ENCODE data around the gene SND1.

SND1 gene

DNA sequence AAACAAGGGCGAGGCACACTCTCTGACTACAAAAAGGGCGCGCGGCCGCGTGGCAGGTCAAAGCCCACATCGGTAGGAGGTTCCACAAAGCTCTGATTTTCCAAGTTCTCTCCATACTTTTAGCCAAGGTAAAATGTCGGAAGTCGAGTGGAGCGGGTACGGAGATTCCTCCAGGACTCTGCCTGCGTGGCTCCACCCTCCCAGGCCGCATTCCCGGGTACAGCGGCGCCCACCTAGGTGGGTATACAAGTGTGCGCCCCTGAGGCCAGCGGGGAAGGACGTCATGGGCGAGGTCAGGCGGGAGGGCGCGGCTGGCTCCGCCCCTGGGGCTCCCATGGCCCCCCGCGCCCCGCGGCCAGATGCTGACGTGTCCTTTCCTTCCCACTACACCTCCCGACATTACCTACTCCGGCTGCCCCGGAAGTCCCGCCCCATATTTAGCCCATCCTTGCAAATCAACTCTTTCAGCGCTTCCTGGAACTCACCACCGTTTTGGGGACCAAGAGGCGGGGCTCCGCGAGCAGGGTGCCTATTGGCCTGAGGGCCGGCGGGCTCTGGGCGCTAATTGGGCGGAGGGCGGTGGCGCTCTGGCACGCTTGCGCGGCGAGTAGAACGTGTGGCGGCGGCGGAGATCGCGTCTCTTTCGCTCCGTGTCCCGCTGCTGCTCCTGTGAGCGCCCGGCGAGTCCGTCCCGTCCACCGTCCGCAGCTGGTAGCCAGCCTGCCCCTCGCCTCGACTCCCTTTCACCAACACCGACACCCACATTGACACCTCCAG is at the start of gene SND1:
Gene SND1 (plus strand): TSS at position 639 of the 777 bp plus-strand sequence. CDS start 180 bp downstream, outside the sequence.
- peak; percentile 98 for DNase-seq

DNA sequence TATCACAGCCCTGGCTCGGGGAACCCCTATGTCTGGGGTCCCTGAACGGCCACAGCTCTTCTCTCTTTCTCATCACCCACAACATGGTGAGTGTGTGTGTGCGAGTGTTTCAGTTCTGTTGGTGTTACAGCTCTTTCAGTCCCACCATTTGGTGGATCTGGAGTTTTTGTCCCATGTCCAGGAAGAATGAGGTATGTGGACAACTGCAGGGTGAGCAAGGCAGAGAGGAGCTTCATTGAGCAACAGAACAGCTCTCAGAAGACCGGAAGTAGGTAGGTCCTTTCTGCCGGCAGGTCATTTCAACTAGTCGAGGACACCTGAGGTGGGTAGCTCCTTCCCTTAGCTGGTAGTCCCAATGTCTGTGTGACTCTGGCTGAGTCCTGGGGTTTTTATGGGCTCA is 43.5 kb upstream of the SND1 start:
- DNase-seq = no peak

DNA sequence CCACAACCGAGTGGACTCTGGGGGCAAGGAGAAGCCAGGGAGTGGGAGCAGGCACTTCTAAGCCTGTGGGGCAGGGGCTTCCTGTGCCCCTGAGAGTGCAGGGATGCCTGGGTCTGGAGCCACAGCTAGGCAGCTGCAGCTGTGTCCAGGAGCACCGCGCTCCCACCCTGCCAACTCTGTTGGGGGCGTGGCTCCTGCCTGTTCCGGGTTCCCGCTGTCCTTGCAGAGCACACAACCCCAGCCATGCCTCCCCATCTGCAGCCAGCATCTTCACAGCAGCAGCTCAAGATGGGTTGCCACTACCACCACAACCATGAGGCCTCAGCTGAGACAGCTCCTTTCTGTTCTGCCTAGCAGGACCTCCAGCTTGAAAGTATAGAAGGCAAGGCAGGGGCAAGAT is 42.7 kb upstream of the SND1 start:
- DNase-seq = no peak

DNA sequence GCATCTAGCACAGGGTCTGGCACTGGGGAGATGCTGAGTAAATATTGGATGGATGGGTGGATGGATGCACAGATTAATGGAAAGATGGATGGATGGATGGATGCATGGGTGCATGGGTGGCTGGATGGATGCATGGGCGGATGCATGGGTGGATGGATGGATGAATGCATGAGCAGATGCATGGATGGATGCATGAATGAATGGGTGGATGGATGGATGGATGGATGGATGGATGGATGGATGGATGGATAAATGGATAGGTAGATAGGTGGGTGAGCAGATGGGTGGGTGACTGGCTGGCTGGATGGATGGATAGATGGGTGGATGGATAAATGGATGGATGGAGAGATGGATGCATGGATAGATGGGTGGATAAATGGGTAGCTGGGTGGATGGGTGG is 39.7 kb upstream of the SND1 start:
- no peak for DNase-seq

DNA sequence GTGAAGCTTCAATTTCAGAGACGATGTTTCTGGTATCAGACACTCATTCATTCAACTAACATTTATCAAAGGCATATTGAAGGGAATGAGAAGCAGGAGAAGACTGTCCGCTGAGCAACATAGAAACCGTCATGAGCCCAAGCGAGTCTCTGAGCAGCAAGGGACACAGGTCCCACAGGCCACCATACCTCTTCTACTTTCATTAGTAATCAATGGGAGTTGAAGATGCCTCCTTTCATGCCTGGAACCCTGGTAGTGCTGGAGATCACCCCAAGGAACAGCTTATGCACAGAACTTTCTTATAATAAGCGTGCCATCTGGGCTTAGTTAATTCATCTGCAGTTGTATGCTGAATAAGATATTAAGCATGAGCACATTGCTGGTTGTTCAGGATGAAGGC is 35.3 kb upstream of the SND1 start:
- DNase-seq = no peak

DNA sequence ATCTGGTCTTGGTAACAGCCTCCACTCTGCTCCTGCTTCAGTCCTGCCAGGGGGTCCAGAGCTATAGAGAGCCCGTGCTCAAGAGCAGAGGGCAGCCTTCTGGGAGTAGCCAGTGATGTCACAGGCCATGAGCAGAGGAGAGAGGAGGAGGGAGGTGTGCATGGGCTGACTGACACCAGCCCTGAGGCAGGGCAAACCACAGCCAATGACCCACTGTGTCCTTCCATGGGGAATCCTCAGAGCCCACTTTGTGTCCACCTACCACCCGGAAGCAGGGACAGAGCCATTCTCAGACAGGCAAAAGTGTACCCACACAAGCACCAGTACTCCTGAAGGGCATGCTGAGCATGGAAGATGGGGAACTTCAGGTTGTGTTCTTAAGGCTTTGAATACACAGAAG is 34.0 kb upstream of the SND1 start, which contains the start of gene PAX4:
Gene PAX4 (minus strand): TSS at position 101 of the 400 bp plus-strand sequence. CDS start 2,214 bp downstream, outside the sequence.
- DNase-seq = no peak

DNA sequence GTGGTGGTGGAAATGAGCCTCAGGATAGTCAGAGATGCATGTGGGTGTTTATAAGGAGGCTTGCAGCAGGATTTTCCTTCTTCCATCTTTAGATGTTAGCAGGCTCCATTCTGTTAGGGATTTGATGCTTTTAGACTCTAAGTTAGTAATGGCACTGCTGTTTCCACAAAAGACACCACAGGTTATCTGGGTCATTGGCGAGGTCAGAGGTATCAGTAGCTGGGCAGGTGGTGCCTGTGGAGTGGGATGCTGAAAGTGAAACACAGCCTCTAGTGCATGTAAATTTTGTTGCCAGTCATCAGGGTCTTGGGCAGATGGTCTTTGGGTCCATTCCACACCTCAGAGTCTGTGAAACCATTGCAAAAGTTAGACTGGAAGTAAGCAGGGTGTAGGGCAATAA is 33.2 kb upstream of the SND1 start:
- no peak for DNase-seq

DNA sequence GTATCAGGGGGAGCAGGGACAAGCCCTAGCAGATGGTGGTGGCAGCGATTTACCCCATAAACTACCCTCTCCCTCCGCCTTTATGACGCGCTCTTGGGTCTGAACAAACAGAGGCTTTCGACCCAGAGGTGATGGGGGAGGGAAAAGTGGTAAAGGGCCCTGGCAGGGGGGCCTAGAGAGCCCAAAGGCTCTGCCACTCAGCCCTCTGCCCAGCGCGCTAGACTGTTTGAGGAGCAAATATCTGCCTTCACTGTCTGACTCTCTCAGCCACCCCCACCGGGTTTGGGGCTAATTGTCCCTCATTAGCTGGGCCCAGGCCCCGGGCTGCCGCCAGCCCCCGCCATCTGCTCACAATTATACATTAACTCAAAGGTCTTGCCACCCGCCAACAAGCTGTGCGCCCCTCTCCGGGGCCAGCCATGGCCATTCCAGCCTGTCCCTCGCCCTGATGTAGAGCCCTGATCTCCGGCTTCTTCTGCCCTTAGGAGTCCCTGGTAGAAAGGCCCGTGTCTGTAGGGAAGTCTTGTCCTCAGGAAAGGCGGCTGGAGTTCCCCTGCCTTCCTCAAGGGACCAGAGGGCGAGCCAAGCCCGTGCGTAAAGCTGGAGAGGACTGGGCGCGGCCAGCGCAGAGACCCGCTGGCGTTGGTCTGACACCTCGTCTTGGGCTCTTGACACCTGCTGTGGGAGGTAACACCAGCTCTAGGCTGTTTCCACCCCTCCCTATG is 32.2 kb upstream of the SND1 start:
- no peak for DNase-seq

DNA sequence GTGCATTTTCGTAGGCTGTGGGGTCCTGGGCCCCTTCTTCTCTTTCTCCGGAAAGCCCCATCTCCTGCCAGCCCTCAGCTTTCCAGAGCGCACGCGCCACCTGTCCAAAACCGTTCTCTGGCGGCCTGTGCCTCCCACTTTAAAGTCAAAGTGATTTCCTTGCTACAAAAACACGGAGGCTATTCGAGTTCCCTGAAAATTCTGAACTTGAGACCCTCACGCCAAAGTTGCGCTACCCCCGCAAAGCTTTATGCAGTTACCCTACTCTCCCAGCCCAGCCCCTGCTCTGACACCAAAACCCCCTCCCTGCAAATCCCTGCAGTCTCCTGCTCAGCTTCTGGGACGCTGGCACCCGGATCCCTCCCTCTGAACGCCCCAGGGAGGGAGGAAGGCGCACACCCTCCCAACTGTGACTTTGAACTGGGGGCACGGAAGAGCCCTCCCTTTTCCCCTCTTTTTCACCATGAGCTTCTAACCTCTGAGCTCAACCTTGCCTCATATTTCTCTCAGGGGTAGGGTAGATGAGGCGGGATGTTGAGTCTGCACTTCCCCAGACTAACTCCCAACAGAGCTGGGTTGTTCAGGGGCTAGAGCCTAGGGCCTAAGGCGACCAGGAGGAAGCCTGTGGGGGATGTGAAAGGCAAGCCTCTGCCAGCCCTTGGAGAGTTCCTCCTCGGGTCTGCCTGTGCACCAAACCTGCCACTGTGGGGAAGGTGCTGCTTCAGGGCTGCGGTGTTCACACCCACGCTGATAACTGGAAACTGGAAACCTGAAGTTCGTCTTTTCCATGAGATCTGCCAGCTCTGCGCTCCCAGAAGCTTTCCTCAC is 31.4 kb upstream of the SND1 start:
- no peak for DNase-seq

DNA sequence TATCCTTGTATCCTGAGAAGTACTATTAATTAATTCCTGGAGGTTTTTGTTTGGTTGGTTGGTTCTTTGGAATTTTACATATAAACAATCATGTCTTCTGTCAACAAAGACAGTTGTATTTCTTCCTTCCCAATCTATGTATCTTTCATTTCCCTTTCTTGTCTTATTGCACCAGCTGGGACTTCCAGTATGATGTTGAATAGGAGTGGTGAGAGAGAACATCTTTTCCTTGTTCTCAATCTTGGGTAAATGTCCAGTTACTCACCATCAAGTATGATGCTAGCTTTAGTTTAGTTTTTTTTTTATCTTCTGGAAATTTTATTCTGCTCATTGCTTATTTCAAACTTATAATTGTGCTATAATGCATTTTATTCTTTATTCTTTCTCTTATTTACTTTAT is 26.7 kb upstream of the SND1 start:
- DNase-seq = no peak

DNA sequence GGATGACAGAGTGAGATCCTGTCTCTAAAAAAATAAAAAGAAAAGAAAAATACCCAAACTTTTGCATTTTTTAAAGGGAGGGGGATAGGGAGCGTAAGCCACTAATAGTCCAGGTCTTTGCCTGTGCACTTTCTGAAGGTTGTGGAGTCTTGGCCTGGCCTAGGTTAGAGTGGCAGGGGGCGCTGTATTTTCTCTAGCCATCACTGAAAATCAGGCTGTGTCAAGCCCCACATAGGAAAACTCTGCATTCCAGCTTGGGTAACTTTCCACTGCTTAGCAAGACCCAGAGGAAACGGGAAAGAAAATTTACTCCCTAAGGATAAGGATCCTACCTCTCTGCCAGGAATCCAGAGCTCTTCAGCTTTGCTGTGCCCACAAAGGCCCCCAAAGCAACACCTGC is 23.5 kb upstream of the SND1 start:
- no peak for DNase-seq

DNA sequence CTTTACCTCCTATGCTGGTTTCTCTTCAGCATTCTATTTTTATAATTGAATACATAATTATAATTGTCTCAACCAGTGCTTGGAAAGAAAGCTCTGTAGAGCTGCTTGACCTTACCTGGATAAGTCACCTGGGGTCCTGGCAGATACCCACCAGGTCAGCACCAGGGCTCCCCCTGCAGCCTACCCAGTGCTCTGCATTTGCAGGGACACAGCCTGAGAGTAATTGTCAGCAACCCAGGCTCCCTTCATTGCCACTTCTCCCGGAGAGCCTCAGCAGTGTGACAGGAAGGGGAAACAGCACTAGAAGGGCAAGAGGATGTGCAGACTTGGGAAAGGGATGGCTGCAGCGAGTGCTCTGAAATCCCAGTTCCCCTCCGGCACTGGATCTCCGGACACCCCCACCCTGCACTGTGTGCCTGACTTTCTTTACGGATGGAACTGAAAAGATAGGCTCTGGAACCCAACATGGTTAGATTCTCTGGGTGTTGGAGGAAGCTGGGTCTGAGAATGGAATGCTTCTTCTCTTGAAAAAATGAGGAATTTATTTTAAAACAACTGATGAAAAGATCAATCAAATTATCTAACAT is 22.6 kb upstream of the SND1 start:
- DNase-seq = no peak

DNA sequence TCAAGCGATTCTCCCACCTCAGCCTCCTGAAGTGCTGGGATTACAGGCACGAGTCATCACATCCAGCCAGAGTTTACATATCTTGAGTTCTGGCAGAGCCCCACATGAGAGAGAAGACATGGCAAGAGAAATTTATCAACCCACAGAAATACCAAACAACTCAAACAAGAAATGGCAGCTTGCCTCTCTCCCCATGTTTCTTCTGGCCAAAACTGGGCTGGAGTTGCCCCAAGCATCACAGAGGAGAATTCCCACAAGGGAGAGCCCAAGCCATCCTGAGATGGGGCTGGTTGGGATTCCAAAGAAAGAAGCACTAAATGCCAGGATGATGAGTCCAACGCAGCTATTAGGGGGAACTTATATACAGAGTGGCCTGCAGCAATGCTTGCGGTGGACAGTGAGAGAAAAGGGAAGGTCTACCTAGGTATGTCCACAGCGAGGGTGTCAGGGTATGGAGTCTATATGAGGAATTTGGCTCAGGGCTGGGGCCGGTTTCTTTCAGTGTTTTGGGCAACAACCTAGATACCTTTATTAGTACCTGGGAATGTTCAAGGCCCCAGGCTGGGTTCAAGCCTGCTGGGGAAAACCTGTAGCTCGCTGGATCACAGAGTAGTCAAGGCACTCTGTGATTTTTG is 19.6 kb upstream of the SND1 start:
- DNase-seq = no peak

DNA sequence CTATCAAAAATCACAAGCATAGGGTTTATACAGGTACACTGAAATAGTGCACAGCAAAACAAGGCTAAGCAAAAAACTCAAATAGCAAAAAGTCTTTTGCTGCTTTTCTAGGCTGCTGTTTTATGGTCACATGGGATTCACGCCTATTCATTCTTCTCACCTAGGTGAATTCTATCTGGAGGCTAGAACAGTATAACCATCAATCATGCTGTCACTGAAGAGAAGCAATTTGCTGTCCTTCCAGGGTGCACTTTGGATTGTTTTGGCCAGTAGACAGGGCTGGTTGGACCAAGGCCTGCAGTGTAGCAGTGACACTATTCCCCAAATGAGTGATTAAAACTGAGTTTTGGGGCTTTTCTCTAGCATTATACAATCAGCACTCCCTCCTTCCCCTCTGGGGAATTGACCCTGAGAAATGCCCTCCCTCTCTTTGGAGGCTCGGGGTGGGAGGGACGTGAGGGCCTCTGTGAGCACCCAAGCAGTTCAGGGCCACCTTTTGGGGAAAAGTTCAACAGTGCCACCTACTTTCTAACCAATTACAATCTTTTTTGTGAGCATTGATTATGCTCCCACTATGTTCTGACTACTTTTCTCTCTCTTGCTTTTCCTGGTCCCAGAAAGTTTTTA is 16.2 kb upstream of the SND1 start:
- no peak for DNase-seq

DNA sequence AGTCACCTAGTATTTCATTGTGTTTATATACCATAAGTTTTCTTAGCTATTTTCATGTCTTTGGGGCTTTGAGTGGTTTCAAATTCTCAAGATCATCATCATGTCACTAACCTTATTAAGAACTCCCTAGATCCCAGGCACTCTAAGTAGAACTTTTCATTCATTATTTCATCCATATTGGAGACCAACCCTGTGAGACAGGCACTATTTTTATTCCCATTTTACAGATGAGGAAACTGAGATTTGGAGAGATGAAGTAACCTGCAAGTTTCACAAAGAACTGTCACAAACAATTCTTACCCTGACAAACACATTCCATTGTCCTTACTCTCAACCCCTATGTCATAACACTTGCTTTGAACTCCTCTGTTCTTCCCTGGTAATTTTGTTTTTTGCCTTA is 13.8 kb upstream of the SND1 start:
- DNase-seq = no peak

DNA sequence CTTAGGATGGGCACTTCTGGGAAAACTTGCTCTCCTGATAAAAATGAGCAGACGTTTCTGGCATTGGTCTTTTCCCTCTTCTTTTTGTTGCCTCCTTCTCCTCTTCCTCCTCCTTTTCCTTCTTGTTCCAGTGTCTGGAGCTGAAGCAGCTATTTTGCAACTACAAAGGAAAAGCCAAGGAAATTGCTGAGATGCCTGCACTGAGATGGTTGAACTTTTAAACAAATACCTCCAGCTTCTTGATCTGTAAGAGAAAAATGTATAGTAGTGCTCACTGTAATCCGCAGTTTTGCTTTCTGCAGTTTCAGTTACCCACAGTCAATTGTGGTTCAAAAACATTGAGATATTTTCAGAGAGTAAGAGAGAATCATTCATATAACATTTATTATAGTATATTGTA is 7.5 kb upstream of the SND1 start:
- DNase-seq = no peak

DNA sequence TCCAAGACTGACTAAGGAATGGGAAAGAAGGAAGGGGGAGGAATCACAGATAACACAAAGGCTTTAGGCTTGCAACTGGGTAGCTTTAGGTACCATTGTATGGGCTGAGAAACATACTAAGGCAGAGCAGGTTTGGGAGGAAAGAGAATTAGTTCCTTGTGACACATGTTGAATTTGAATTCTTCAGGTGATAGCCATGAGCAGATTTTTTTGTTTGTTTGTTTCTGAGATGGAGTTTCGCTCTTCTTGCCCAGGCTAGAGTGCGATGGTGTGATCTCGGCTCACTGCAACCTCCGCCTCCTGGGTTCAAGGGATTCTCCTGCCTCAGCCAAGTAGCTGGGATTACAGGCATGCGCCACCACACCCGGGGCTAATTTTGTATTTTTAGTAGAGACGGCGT is 4.4 kb upstream of the SND1 start:
- DNase-seq = no peak

DNA sequence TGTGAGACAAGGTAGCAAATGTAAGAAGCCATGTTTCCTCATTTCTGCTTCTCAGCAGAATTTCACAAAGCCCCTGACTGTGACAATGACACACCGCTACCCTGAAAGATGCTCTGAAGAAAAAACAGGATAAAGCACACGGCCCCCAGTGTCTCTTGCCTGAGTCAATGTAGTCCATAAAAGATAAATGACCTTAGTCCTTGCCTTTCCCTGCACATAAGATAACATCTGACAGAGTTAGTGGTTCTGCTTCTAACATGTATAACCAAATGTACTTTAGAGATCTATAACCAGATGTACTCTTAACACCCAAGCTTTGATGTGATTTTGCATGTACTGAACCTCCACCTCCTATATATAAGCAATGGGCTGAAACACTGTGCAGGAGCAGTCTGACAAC is 3.0 kb upstream of the SND1 start:
- DNase-seq = no peak

DNA sequence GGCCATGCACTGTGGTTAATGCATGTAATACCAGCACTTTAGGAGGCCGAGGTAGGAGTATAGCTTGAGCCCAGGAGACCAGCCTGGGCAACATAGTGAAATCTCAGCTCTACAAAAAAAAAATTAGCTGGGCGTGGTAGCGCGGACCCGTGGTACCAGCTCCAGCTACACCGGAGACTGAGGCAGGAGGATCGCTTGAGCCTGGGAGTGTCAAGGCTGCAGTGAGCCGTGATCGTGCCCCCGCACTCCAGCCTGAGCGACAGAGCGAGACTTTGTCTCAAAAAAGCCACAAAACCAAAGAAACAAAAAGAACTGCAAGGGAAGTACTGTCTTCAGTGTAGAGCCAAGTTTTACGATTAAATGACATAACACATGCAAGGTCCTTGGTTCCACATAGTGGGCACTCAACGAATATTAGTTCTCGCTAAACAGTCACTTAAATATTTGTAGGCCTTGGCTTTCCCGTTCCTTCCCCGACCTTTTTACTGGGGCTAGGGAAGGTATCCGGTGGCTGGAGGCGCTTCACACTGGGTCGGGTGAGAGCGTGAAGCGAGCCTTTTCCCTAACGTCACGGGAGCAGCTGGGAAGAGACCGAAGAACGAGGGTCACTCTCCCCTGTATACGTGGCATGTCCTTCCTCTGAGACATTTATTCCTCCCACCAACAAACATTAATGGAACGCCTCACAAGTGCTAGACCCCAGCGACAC is 993 bp upstream of the SND1 start:
- no peak for DNase-seq

DNA sequence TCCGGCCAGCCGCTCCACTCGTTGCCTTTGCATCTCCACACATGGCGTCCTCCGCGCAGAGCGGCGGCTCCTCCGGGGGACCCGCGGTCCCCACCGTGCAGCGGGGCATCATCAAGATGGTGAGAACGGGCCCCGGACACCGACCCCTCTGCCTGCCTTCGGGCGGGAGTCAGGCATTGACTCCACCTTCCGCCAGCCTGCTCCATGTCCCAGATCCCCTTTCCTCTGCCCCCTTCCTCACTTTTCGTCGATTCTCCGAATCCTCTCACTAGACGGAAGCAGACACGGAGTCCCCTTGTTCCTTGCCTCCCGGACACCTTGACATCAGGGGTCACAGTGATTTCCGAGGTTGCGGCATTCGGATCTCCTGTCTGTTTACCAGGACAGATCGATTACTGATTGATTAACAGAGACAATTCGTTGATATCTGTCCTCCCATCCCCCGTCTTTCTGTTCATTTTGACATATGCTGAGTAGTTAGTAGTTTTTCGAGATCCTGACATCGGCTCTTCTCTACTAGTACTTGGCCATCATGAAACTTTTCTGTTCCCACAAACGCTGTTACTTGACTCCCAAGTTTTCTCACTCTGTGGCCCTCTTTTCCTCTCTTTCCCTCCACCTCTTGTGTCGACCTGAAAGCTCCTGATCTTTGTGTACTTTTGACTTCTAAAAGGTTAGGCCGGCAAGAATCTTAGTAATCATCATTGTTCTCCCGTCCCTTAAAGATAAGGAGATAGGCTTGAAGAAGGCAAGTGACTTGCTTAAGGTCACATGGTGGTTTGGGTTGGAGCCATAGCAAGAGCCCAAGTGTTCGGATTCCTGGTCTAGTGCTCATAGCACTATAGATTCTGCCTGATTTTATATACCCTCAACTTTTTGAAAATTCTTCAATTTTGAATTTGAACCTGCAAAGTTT is 597 bp downstream of the SND1 start:
- no peak for DNase-seq

Data from NCI-H748 treated with DMSO at 0.1 percent for 48 hours (cell line).